D341Med (cell line): ENCODE measurements around the gene ARL8B.
"Not testable (repeated sequence)": the region's sequence is repeated elsewhere in the genome, so short reads cannot be mapped to it uniquely, and the experiment has no call there.

Experiments
- DNase-seq: peaks from one replicate; pipeline ENCODE4 v3.0.0; 2012; ENCODE audit warnings: low spot score

Gene ARL8B

GRCh38 chr3:5145120-5145519, 23.0 kb downstream of the ARL8B start:
- DNase-seq = no peak

DNA sequence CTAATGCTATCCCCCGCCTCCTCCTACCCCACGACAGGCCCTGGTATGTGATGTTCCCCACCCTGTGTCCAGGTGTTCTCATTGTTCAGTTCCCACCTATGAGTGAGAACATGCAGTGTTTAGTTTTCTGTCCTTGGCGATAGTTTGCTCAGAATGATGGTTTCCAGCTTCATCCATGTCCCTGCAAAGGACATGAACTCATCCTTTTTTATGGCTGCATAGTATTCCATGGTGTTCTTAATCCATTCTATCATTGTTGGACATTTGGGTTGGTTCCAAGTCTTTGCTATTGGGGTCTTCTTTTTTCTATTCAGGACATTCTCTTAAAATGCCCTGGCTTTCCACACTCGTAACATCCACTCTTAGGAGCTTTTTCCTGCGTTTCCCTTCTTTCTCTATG, 25.1 kb downstream of the ARL8B start:
- not testable (repeated sequence) for DNase-seq

DNA sequence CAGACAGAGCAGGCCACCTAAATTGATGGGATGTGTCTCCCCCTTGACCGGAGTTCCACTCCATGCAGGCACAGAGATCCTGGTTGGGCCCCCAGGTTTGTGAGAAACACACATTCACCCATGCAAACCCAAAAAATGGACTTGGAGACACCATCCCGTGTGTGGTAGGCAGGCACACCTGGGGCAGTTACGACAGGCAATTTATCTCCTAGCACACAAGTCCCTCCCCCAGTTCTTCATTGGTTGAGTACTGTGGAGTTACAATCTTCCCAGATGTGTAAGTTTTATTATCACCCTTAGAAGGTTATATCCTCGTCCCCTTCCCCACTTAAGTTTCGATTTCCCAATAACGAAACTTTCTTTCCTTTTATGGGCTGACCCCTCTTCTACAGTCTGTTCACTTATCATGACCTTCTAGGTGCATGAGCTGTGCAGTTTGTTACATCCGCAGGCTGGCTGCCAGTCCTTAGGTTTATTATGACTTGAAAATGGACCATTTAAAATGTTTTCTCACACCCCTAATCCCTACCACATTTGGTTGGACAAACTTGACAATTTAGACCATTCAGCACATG, 27.3 kb downstream of the ARL8B start:
- DNase-seq = no peak

GRCh38 chr3:5151586-5151985, 29.5 kb downstream of the ARL8B start:
- DNase-seq = no peak

- no peak for DNase-seq
These were observed 31.0 kb downstream of the ARL8B start for GRCh38 chr3:5153074-5153473.

DNA sequence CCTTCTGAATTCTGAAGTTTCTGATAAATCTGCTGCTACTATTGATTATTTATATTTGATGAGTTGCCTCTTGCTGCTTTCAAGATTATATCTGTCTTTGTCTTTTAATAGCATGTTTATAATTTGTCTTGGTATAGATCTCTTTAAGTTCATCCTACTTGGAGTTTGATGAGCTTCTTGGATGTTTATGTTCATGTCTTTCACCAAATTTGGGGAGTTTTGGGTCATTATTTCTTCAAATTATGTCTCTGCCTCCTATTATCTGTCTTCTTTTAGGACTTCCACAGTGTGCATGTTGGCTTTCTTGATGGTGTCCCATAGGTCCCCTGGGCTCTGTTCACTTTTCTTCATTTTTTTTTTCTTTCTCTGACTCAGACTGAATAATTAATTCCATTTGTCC, 33.1 kb downstream of the ARL8B start:
- DNase-seq = no peak

GRCh38 chr3:5160321-5160720, 38.2 kb downstream of the ARL8B start:
- DNase-seq = no peak

- no peak for DNase-seq
These were observed 39.1 kb downstream of the ARL8B start for GRCh38 chr3:5160940-5161858.

- no peak for DNase-seq
These were observed 40.0 kb downstream of the ARL8B start for GRCh38 chr3:5162102-5162501.

DNA sequence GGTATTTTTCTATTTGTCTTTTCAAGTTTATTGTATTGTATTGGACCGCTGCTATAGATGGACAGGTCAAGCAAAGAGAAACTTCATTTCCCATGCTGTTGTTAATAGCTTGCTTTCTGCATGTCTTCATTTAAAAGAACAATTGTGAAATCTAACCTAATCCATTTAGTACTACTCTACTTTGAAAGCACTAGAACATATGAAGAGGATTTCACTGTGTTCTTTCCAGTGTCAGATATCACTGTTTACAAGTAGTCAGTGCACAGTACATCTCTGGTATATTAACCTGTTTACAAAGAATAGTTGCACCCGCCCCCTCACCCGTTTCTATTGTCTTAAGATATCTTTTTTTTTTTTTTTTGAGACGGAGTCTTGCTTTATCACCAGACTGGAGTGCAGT, 43.6 kb downstream of the ARL8B start:
- no peak for DNase-seq

DNA sequence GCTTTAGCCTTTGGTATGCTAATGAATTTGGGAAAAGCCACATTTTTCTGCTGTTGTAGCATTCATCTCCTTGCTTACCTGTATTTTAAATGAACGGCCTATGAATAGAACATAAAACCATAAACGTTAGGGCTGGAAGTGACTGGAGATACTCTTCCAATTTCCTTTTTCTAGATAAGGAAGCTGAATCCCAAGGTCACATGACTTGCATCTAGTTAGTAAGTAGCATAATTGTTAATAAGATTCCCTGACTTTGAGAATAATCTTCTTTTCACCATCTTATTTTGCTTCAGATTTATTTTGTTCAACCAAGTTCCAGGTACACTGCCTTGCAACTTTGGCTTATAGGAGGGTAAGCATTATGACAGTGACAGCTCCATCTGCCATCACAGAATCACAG, 44.8 kb downstream of the ARL8B start:
- no peak for DNase-seq

GRCh38 chr3:5168110-5168509, 46.0 kb downstream of the ARL8B start:
- no peak for DNase-seq

- DNase-seq = no peak
These were observed 47.7 kb downstream of the ARL8B start for GRCh38 chr3:5169807-5170206.

GRCh38 chr3:5170975-5171374, 48.9 kb downstream of the ARL8B start:
- DNase-seq = no peak

GRCh38 chr3:5172018-5172417, 49.9 kb downstream of the ARL8B start:
- no peak for DNase-seq

DNA sequence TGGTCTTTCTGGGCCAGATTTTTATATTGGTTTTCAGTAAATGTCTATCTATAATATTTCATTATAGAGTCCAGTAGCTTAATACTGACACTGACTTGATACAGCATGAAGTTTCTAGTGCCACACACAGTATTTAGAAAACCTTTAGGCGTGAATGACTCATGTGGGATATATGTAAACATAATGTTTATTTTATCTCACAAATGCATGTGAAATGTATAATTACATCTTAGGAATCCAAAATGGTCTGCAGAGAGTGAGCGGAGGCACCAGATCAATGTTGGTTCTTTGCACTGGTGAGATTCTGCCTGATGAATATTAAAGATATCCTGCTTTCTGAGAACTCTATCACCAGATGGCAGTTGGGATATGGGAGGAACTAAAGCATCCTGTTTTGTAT, 56.9 kb downstream of the ARL8B start:
- not testable (repeated sequence) for DNase-seq

DNA sequence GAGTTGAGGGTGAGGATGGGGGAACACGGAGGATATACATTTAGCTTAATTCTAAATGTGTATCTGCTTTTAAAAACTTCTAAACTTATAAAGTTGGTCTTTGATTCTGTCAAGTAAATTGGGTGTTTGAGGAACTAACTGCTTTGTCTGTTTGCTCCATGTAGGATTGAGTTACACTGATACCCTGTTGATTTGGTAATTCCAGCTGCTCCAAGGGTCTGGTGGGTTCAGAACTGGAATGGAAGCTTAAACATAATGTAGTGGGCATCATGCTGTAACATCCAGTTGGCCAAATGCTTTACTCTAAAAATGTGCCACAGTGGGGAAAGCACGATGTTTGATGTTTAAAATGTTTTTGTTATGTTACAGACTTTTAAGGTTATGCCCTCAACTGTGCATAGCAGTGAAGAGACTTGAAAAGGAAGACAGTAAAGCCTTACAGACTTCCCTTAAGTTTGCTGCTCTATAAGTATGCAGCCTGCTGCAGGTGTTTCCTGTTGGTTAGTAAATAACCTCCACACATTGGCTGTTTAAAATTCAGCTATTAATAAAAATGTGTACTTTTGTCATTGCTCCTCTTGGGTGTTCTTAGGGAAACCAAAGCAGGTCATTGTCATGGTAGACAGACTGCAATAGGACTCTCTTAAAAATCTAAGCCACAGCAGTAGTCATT, 59.5 kb downstream of the ARL8B start:
- DNase-seq = no peak

GRCh38 chr3:5183714-5184113, 61.6 kb downstream of the ARL8B start:
- not testable (repeated sequence) for DNase-seq

GRCh38 chr3:5184499-5184898, 62.4 kb downstream of the ARL8B start:
- no peak for DNase-seq

DNA sequence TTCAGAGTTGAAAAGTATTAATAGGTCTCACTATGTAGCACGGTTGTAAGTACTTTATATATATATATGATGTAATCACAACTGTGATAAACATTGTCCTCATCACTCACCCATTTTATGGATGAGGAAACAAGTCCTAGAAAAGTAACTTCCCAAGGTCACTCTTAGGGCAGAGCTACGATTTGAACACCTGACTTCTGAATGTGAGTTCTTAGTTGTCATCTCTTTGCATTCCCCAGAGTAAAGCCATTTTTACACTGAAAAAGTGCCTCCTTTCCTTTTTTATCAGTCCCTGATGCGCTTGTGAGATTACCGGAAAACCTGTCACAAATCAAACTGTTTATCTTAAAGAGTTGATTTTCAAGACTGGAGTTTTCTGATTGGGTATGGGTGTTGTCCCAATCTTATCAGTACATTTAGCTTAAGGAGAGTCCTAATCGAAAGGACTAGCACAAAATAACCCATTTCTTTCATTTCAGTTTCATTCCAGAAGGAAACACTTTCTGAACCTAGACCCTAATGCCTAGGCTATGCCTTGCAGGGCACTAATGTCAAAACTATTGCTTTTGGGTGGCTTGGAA, 63.1 kb downstream of the ARL8B start:
- no peak for DNase-seq

DNA sequence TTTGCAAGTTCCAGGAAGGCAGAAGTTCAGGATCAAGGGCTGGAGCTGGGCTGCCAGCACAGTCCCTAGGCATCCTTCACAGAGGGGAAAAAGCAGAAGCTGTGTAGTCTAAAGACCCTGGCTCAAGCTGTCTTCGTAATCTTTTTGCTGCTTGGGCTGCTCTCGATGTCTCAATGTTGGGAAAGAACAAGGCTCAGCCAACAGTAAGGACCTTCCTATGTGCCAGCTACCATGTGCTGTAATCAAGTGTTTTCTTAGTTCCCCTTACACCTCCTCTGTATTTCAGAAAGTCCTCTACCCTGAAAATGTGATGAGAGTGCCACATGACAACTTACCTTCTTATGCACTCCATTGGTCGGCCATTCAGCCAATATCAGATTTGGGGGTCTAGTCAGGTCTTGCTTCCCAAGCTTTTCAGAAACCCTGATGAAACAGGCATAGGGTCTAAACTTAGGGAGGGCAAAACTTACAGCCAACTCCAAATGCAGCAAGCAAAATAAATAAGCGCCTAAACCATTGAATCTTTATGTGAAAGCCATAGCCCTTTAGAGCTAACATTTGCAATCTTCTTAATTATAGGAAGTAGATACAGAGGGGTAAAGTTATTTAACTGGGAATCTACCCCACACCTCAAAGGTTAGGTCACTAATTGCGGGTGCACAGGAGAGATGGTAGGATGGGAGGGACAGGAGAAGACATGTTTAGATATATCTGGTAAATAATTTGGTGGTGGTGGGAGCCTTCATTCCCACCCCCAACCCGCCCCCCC, 64.2 kb downstream of the ARL8B start:
- DNase-seq = no peak

- DNase-seq = no peak
These were observed 64.7 kb downstream of the ARL8B start for GRCh38 chr3:5186858-5187155.
